Upper lobe of left lung (tissue), 4 donors: ENCODE measurements around the gene RRP1.

Source experiments
- CTCF ChIP-seq, 6 experiments: fragments of 450-650 bp in 4 of 6; fragments of 200-600 bp in 2 of 6; sonication (generic) in 2 of 6; IDR thresholded peaks; one replicate each; pipeline ENCODE4 v1.5.1; 2016 to 2019; ENCODE audit warnings: antibody characterized with exemption in 6 of 6
- EP300 ChIP-seq, 4 donors: sonication (generic); formaldehyde crosslinking; IDR thresholded peaks; one replicate each; pipeline ENCODE4 v1.5.1; 2017; ENCODE audit warnings: antibody characterized with exemption in 4 of 4, control low read depth in 2 of 4
- POLR2A ChIP-seq, 4 donors: fragments of 450-650 bp; IDR thresholded peaks; one replicate each; pipeline ENCODE4 v1.5.1; 2016 to 2017; ENCODE audit warnings: antibody characterized with exemption in 4 of 4, mild to moderate bottlenecking in 2 of 4
- POLR2AphosphoS5 ChIP-seq, 2 donors: sonication (generic); formaldehyde crosslinking; IDR thresholded peaks; one replicate each; pipeline ENCODE4 v1.5.1; 2017; ENCODE audit warnings: antibody characterized with exemption in 2 of 2

GRCh38 chr21:43763901-43764523 is 25.4 kb upstream of the RRP1 start:
- TF ChIP-seq CTCF (IDR thresholded peaks at IDR 0.05), result no peak
- no peak for TF ChIP-seq POLR2A (IDR thresholded peaks at IDR 0.05)
- TF ChIP-seq POLR2AphosphoS5 (IDR thresholded peaks at IDR 0.05), result no peak
- no peak for TF ChIP-seq EP300 (IDR thresholded peaks at IDR 0.05)
